VCaP (cell line): ENCODE data around the gene KCNK5.

Experiments
- H3K27ac ChIP-seq: fragments of 450-650 bp; 2 replicates; pipeline ENCODE4 v1.5.1; 2017
- TF ChIP-seq, protein P1 (sequence below): fragments of 450-650 bp; conservative IDR thresholded peaks from 2 replicates; pipeline ENCODE4 v1.5.1; 2017; ENCODE audit warnings: mild to moderate bottlenecking, moderate library complexity

The KCNK5 gene

DNA sequence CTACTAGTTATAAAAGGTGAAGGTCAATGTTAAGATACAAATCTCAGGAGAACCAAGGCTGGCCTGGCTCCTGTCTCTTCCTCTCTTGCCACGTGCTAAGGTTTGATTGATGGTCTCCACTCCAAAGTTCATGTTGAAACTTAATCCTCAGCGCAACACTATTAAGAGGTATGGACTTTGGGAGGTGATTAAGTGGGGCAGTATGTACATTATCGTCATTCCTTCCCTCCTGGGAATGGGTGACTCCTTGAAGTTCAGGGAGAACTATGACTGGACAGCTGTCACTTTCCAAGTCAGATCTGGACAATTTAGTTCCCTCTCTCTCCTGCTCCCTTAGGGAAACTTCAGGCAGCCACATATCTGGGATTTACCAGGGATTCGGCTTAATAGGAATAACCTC is 50.5 kb downstream of the KCNK5 start:
- H3K27ac ChIP-seq = no peak overlapping the region
- TF ChIP-seq, protein P1, sequence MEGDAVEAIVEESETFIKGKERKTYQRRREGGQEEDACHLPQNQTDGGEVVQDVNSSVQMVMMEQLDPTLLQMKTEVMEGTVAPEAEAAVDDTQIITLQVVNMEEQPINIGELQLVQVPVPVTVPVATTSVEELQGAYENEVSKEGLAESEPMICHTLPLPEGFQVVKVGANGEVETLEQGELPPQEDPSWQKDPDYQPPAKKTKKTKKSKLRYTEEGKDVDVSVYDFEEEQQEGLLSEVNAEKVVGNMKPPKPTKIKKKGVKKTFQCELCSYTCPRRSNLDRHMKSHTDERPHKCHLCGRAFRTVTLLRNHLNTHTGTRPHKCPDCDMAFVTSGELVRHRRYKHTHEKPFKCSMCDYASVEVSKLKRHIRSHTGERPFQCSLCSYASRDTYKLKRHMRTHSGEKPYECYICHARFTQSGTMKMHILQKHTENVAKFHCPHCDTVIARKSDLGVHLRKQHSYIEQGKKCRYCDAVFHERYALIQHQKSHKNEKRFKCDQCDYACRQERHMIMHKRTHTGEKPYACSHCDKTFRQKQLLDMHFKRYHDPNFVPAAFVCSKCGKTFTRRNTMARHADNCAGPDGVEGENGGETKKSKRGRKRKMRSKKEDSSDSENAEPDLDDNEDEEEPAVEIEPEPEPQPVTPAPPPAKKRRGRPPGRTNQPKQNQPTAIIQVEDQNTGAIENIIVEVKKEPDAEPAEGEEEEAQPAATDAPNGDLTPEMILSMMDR = no peak

DNA sequence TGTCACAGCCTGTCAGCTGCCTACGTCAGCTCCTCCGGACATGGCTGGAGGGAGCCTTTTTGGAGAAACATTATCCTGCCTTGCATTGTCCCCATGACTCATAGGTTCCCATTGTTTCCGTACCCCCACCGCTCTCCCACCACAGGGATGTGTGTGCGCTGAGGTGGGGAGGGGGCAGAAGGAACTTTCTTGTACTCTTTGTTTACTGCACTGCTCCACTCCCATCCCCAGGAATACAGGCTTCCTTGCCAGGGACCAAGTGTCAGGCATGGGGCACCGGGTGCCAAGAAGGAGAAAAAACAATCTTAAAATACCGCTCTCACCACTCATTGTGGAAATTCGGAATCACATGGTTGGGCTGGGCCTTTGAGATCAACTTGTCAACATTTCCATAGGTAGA is 51.0 kb downstream of the KCNK5 start:
- TF ChIP-seq, protein P1 = no peak
- no peak overlapping the region for H3K27ac ChIP-seq

DNA sequence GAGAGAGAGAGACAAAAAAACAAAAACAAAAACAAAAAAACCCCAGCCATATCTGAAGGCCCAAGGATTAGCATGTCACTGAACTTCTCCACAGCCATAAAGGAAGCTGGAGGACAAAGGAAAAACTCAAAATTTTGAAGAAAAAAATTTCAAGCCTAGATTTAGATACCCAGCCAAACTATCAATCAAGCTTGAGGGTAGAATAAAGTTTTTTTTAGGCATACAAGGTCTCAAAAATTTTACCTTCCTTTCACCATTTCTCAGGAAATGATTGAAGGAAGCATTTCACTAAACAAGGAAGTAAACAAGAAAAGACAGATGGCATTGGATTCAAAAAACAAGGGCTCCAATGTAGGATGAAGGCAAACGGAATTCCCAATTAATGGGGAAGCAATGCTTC is 52.1 kb downstream of the KCNK5 start:
- TF ChIP-seq, protein P1 = no peak
- no peak overlapping the region for H3K27ac ChIP-seq

DNA sequence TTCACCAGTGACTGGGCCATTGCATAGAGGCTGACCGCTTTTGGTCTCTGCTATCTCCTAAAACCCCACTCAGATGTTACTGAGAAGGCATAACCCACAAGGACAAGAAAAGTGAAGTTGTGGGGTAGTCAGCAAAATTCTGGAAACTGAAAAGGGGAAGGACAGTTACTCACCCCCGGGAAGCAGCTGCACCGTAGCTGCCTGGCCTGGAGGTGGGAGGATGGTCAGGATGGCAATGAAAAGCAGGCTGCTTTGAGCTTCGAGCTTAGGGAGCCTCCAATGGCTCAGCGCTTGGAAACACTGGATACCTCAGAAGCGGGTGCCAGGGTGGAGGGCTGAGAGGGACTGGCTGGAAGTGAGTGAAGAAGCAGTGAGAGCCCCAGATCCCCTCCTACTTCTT is 56.0 kb downstream of the KCNK5 start:
- H3K27ac ChIP-seq = no peak overlapping the region
- TF ChIP-seq, protein P1 = no peak

DNA sequence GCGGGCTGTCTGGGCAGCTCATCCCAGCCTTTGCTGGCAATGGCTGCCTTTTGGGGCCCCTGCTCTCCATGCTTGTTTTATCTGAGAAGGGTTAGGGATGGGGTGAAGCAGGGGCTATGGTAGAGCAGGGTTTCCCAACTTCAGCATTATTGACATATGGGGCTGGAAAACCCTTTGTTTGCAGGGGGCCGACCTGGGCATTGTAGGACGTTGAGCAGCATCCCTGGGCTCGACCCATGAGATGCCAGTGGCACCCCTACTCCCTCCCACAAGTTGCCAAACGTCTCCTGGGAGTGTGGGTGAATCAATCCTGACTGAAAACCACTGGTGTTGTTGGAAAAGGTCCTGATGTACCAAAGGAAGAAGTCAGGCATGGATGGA is 56.9 kb downstream of the KCNK5 start:
- TF ChIP-seq, protein P1 = no peak
- no peak overlapping the region for H3K27ac ChIP-seq

GRCh38 chr6:39171489-39172376 is 57.5 kb downstream of the KCNK5 start:
- TF ChIP-seq, protein P1 = no peak
- no peak overlapping the region for H3K27ac ChIP-seq

GRCh38 chr6:39170860-39171259 is 58.4 kb downstream of the KCNK5 start:
- TF ChIP-seq, protein P1 = no peak
- H3K27ac ChIP-seq = no peak overlapping the region
